Mucosa of descending colon (tissue), 3 donors: ENCODE measurements around the gene ABCC8. TPM values are rescaled to one million over a fixed set of nuclear protein-coding genes. Genes with fewer than 3 reads are reported as not detected.

Source experiments
- ATAC-seq: fragments of 200-7000 bp; cut with Tn5 transposase; one replicate; pipeline ENCODE4 v1.9.1; 2020; ENCODE audit warnings: mild to moderate bottlenecking, moderate library complexity
- DNase-seq, 3 donors: peaks; one replicate each; pipeline ENCODE4 v3.0.0-alpha.2; 2020
- H3K36me3 ChIP-seq: fragments of 200-600 bp; one replicate; pipeline ENCODE4 v1.8.0; 2021; ENCODE audit warnings: low read depth, mild to moderate bottlenecking
- H3K4me1 ChIP-seq: fragments of 200-600 bp; one replicate; pipeline ENCODE4 v1.8.0; 2021; ENCODE audit warnings: low read depth, mild to moderate bottlenecking
- H3K4me3 ChIP-seq: fragments of 200-600 bp; one replicate; pipeline ENCODE4 v1.8.0; 2021; ENCODE audit warnings: mild to moderate bottlenecking
- H3K9me3 ChIP-seq: fragments of 200-600 bp; one replicate; pipeline ENCODE4 v1.8.0; 2021; ENCODE audit warnings: mild to moderate bottlenecking
- intact Hi-C, 2 donors: fragments of 100-400 bp; cut with DNase I in 1 of 2; cut with micrococcal nuclease in 1 of 2; formaldehyde crosslinking; loops; one replicate each; pipeline versions ENCODE4 v1.11.0 to v1.11.1; 2022; cut with DNase I, micrococcal nuclease
- total RNA-seq, 3 donors: library from RNA; stranded (reverse); fragmentation: NEBNext Ultra II Directional in 2 of 3; extraction: Animal tissue kit (Norgen Biotek cat#: 25700) in 2 of 3; gene quantifications; one replicate each; pipeline versions ENCODE4 v1.2.1 to v1.2.4, GENCODE V29; 2021 to 2023
- TF ChIP-seq, protein P1 (sequence below): fragments of 200-600 bp; IDR thresholded peaks from one replicate; pipeline ENCODE4 v1.8.0; 2022; ENCODE audit warnings: antibody characterized with exemption, mild to moderate bottlenecking
- donor health status: DM: no; HTN: no; CAD: no; lungs with moderate emphysema.
- donor health status: DM: no; HTN: no; CAD: no.
- donor health status: DM: no; HTN: yes; CAD: no.

Gene ABCC8
- total RNA-seq, 3 donors from 2014 or later = 2.2 to 4.1 (median 3.3) TPM

DNA sequence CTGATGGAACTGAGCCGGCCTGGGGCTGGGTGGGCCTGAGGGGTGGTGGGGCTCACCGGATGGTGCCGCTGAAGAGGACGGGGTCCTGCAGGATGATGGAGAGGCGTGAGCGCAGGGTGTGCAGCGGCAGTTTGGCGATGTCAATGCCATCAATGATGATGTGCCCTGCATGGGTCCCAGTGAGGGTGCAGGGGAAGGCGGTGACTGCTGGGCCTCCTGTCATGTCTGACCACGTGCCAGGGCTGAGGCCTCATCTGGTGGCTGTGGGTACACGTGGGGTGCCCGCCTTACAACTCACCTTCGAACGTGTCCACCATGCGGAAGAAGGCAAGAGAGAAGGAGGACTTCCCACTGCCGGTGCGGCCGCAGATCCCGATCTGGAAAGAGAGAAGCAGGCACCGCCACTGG is 81.1 kb downstream of the ABCC8 start:
- ATAC-seq (no peak), DNase-seq (no peak)
- Histone ChIP-seq H3K36me3 (no peaks in the 10 kb centered on the region), H3K9me3 (no peaks in the 10 kb centered on the region), H3K4me3 (no peak overlapping the region), H3K4me1 (no peaks in the 10 kb centered on the region)
- TF ChIP-seq, protein P1, sequence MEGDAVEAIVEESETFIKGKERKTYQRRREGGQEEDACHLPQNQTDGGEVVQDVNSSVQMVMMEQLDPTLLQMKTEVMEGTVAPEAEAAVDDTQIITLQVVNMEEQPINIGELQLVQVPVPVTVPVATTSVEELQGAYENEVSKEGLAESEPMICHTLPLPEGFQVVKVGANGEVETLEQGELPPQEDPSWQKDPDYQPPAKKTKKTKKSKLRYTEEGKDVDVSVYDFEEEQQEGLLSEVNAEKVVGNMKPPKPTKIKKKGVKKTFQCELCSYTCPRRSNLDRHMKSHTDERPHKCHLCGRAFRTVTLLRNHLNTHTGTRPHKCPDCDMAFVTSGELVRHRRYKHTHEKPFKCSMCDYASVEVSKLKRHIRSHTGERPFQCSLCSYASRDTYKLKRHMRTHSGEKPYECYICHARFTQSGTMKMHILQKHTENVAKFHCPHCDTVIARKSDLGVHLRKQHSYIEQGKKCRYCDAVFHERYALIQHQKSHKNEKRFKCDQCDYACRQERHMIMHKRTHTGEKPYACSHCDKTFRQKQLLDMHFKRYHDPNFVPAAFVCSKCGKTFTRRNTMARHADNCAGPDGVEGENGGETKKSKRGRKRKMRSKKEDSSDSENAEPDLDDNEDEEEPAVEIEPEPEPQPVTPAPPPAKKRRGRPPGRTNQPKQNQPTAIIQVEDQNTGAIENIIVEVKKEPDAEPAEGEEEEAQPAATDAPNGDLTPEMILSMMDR = no peak
- intact Hi-C loops = no loop called here

DNA sequence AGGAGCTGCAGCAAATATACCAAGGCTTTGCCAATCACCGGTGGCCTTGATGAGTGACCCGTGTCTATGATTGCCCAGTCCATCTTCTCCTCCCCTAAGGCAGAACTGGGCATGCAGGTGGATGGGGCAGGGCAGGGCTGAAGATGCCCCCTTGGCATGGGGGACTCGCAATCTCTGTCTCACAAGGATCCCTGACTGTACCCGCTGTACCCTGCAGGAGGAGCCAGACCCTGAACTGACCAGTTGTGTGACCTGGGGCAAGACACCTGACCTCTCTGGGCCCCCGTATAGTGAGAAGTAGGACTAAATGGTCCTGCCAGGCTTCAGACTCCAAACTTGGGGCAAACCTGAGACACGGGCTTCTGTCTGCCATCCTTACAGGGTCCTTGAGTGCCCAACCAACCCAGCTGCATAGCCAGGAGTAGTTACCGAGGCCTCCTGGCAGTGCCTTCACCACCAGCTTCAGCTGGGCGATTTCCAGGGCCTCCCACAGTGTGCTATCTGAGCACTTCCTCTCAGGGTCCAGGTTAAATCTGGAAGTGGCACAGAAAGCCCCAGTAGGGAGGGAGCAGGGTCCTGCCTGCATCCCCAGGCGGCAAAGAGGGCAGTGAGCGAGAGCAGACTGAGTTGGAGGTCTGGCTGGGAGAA is 81.8 kb downstream of the ABCC8 start:
- intact Hi-C loops = no loop called here

DNA sequence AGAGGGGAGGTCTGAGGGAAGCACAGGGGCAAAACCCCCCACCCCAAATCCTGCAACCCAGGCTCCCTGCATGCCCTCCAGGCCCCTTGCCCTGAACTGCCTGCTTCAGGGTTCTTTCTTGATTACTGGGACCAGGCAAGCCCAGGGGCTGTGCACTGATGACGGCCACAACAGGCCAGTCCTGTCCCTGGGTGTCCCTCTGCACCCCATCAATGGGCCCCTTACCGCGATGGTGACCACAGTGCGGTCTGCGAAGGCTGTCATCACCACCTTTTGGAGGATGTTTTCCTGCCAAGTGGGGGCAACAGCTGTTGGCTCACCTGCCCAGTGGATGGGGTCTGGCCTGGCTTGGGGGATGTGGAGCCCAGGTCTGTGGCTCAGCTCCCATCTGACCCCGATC is 83.2 kb downstream of the ABCC8 start:
- H3K9me3 ChIP-seq = no peaks in the 10 kb centered on the region
- no peaks in the 10 kb centered on the region for H3K36me3 ChIP-seq
- no peak for ATAC-seq
- intact Hi-C loops = no loop called here
- no peak overlapping the region for H3K4me3 ChIP-seq
- peaks cover 6% of the 10 kb centered on the region for H3K4me1 ChIP-seq
- TF ChIP-seq, protein P1 = no peak
- no peak for DNase-seq

More for the DNA sequence above, 81.8 kb downstream of the ABCC8 start:
- H3K9me3 ChIP-seq = no peaks in the 10 kb centered on the region
- H3K4me1 ChIP-seq = no peaks in the 10 kb centered on the region
- TF ChIP-seq, protein P1 = no peak
- H3K4me3 ChIP-seq = no peak overlapping the region
- ATAC-seq (no peak), DNase-seq (no peak)
- H3K36me3 ChIP-seq = no peaks in the 10 kb centered on the region

DNA sequence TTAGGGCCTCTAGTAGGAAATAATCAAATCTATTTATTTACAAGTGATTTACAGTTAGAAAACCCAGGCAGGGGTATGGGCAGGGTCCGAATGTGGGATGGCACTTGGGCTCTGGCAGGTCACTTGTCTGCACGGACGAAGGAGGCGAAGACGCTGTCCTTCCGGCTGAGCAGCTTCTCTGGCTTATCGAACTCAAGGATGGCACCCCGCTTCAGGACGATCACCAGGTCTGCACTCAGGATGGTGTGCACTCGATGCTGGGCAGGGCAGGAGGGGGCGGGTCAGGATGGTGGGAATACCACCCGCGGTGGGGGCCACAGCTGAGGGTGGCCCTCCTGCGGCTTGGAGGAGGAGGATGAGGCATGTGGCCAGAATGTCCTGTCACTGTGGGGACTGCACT is 83.8 kb downstream of the ABCC8 start:
- Histone ChIP-seq H3K9me3 (no peaks in the 10 kb centered on the region), H3K4me3 (no peak overlapping the region), H3K36me3 (no peaks in the 10 kb centered on the region), H3K4me1 (peaks cover 7% of the 10 kb centered on the region)
- ATAC-seq = no peak
- DNase-seq = no peak
- TF ChIP-seq, protein P1 = no peak
- intact Hi-C loops = no loop called here

DNA sequence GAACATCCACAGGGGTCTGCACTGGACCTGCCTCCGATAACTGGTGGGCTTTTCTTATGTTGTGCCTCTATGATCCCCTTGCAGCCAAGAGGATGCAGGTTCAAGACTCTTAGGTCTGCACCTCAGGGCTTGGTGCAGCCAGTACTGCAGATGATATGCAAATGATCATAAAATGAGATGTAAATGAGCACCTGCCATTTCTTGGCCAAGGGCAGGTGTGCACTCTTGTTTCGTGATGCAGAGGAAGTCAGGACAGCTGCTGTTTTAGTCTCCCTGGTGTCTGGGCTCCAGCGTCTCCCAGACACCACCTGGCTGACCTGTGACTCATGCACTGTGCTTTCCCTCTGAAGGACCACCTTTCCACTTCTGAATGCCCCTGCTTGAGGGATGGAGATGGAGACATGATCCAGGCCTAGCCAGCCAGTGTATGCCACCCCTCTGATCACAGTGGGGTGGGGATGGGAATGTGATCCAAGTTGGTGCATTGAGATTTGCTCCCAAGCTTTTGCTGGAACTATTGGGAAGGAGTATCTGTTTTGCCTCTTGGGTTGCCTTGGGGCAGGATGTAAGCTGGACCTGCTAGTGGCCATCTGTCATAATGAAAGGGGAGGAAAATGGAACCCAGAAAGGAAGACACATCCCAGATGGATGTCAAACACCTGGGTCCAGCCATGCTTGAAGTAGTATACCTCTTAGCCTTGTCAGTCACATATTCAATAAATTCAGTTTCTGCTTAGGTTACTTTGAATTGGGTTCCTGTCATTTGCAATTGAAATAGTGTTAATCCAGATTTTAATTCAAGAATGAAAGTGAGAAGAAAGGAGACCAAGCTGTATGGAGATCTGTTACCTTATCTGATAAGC is 84.9 kb downstream of the ABCC8 start:
- intact Hi-C loops = no loop called here

More for the DNA sequence above, 84.9 kb downstream of the ABCC8 start:
- Histone ChIP-seq H3K9me3 (no peaks in the 10 kb centered on the region), H3K4me1 (peaks cover 7% of the 10 kb centered on the region), H3K36me3 (no peaks in the 10 kb centered on the region), H3K4me3 (no peak overlapping the region)
- TF ChIP-seq, protein P1 = no peak
- DNase-seq = no peak
- no peak for ATAC-seq
